ENCODE measurements around the gene NSF. TPM values are rescaled to one million over a fixed set of nuclear protein-coding genes. Genes with fewer than 3 reads are reported as not detected.
A peak's percentile ranks its signal among the peaks of the same experiment; 100 is the strongest.

The NSF gene
- total RNA-seq, 1 donor: 83.8 TPM

GRCh38 chr17:46742565-46743270, 152.2 kb downstream of the NSF start:
- no peak overlapping the region for H3K4me3 ChIP-seq (ENCODE audit: low read depth, low read length)
- TF ChIP-seq CTCF (IDR thresholded peaks at IDR 0.05; ENCODE audit: insufficient read depth, low read depth, low read length): no peak
- peak; percentile 78 for DNase-seq (ENCODE audit: low read depth)

- TF ChIP-seq CTCF (IDR thresholded peaks at IDR 0.05; ENCODE audit: insufficient read depth, low read depth, low read length): no peak
- DNase-seq (ENCODE audit: low read depth): no peak
- no peak overlapping the region for H3K4me3 ChIP-seq (ENCODE audit: low read depth, low read length)
Measured at GRCh38 chr17:46744441-46744840, 154.0 kb downstream of the NSF start.

- no peak overlapping the region for H3K4me3 ChIP-seq (ENCODE audit: low read depth, low read length)
- TF ChIP-seq CTCF (IDR thresholded peaks at IDR 0.05; ENCODE audit: insufficient read depth, low read depth, low read length): no peak
- no peak for DNase-seq (ENCODE audit: low read depth)
Measured at GRCh38 chr17:46745376-46745775, 154.9 kb downstream of the NSF start.

GRCh38 chr17:46751425-46751824, 161.0 kb downstream of the NSF start:
- DNase-seq (ENCODE audit: low read depth): no peak
- no peak overlapping the region for H3K4me3 ChIP-seq (ENCODE audit: low read depth, low read length)
- TF ChIP-seq CTCF (IDR thresholded peaks at IDR 0.05; ENCODE audit: insufficient read depth, low read depth, low read length): no peak

- DNase-seq (ENCODE audit: low read depth): no peak
- no peak for TF ChIP-seq CTCF (IDR thresholded peaks at IDR 0.05; ENCODE audit: insufficient read depth, low read depth, low read length)
- H3K4me3 ChIP-seq (ENCODE audit: low read depth, low read length): no peak overlapping the region
Measured at GRCh38 chr17:46753776-46754175, 163.3 kb downstream of the NSF start.

- H3K4me3 ChIP-seq (ENCODE audit: low read depth, low read length): no peak overlapping the region
- no peak for DNase-seq (ENCODE audit: low read depth)
- no peak for TF ChIP-seq CTCF (IDR thresholded peaks at IDR 0.05; ENCODE audit: insufficient read depth, low read depth, low read length)
Measured at GRCh38 chr17:46756081-46756735, 165.7 kb downstream of the NSF start.
